PFSK-1 (cell line): ENCODE data around the gene BCAR3.

Experiments
- FOXP2 ChIP-seq: optimal IDR thresholded peaks from 2 replicates; pipeline ENCODE3; 2011; ENCODE audit warnings: borderline replicate concordance, control low read depth, inconsistent platforms; ENCODE audit not compliant: insufficient read depth; ENCODE audit errors: extremely low read length, extremely low read depth
- POLR2AphosphoS5 ChIP-seq: IDR thresholded peaks from 2 replicates; pipeline ENCODE4 v1.6.1; 2012; ENCODE audit warnings: low read depth, mild to moderate bottlenecking, control low read depth, low read length, moderate library complexity
- SIN3A ChIP-seq: IDR thresholded peaks from 2 replicates; pipeline ENCODE4 v1.6.1; 2012; ENCODE audit warnings: mild to moderate bottlenecking, low read length, moderate library complexity, borderline replicate concordance; ENCODE audit not compliant: insufficient read depth
- TAF1 ChIP-seq: IDR thresholded peaks from 2 replicates; pipeline ENCODE4 v1.6.1; 2012; ENCODE audit warnings: low read length, control low read depth, borderline replicate concordance; ENCODE audit not compliant: insufficient read depth
- TF ChIP-seq, protein P1 (sequence below), 2 experiments: IDR thresholded peaks; 2 replicates each; pipeline versions ENCODE4 v1.6.1 to v1.8.0; 2011 to 2012; ENCODE audit warnings: low read depth in 2 of 2, low read length in 2 of 2, control low read depth in 1 of 2, inconsistent platforms in 1 of 2, mild to moderate bottlenecking in 1 of 2, moderate library complexity in 1 of 2; ENCODE audit not compliant: insufficient read depth in 1 of 2

BCAR3 gene

DNA sequence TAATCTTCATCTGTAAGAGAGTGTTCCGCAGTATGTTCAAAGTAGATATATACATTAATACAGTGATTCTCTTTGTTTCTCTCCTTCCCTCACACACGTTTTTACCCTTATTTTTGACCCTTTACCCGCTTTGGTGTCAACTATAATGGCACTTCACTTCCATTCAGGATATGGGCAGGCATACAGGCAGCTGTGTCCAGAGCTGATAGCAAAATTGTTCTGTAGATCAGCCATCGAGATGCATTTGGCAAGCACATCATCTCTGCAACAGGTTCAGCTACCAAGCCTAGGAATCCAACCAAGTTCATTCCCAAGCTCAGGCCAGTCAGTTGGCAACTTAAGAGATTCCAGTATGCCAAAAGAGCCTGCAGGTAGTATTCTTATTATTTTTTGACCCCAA lies 158.9 kb downstream of the BCAR3 start:
- TF ChIP-seq, protein P1, sequence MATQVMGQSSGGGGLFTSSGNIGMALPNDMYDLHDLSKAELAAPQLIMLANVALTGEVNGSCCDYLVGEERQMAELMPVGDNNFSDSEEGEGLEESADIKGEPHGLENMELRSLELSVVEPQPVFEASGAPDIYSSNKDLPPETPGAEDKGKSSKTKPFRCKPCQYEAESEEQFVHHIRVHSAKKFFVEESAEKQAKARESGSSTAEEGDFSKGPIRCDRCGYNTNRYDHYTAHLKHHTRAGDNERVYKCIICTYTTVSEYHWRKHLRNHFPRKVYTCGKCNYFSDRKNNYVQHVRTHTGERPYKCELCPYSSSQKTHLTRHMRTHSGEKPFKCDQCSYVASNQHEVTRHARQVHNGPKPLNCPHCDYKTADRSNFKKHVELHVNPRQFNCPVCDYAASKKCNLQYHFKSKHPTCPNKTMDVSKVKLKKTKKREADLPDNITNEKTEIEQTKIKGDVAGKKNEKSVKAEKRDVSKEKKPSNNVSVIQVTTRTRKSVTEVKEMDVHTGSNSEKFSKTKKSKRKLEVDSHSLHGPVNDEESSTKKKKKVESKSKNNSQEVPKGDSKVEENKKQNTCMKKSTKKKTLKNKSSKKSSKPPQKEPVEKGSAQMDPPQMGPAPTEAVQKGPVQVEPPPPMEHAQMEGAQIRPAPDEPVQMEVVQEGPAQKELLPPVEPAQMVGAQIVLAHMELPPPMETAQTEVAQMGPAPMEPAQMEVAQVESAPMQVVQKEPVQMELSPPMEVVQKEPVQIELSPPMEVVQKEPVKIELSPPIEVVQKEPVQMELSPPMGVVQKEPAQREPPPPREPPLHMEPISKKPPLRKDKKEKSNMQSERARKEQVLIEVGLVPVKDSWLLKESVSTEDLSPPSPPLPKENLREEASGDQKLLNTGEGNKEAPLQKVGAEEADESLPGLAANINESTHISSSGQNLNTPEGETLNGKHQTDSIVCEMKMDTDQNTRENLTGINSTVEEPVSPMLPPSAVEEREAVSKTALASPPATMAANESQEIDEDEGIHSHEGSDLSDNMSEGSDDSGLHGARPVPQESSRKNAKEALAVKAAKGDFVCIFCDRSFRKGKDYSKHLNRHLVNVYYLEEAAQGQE (IDR thresholded peaks at IDR 0.05; ENCODE audit: insufficient read depth in 1 of 2, low read depth in 2 of 2, low read length in 2 of 2), result no peak
- TF ChIP-seq POLR2AphosphoS5, result no peak
- no peak for TF ChIP-seq SIN3A
- TF ChIP-seq TAF1, result no peak
- no peak for TF ChIP-seq FOXP2

DNA sequence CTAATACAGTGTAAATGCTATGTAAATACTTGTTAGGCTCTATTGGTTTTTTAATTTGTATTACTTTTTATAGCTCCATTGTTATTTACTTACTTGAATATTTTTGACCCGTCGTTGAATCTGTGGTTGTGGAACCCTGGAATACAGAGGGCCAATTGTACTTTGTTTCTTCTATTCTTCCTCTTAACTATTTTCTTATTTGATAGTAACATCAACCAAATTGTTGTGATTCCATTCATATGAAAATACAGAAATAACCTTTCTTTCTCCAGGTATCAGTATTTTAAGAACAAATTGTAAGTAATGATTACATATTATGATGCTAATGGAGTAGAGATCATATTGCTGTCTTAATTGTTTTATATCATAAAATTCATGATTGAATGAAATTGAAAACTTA lies 160.0 kb downstream of the BCAR3 start:
- TF ChIP-seq POLR2AphosphoS5, result no peak
- no peak for TF ChIP-seq FOXP2

DNA sequence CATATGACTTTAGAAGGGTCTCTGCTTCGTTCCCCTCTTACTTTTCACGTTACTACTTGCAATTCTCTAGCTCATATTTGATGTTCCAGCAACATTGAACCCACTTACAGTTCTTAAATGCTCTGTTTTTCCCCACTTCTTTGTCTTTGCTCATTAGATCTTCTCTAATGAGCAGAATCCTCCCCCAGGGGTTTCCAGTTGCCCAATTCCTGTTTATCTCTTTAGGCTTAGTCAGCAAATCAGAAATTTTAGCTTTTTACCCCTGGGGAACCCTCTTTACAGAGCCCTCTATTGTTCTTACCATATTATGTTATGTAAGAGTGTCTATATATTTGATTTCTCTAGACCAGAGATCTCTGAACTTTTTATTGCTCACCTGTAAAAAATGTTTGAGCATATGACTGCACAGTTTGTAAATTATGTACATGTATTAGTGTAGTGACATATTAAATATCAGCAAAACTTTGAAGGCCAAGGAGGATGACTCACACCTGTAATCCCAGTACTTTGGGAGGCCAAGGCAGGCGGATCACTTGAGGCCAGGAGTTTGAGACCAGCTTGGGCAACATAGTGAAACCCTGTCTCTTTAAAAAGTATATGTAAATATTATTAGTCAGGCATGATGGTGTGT lies 162.3 kb downstream of the BCAR3 start:
- TF ChIP-seq FOXP2 (no peak), POLR2AphosphoS5 (no peak), SIN3A (no peak), TAF1 (no peak)
- TF ChIP-seq, protein P1 (IDR thresholded peaks at IDR 0.05; ENCODE audit: insufficient read depth in 1 of 2, low read depth in 2 of 2, low read length in 2 of 2), result no peak

DNA sequence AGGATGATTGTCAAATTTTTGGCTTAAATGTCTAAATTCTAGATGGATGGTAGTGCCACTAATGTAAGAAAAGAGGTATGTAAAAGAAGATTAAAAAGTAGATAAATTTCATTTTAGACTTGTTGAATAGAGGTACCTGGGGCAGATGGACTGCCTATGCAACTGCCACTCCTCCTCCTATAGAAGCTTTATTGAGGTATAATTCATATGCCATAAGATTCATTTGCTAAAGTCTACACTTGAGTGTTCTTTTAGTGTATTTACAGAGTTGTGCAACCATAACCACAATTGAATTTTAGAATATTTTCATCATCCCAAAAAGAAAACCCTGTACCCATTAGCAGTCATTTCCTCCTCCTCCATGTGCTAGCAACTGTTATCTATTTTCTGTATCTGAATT lies 163.1 kb downstream of the BCAR3 start:
- TF ChIP-seq POLR2AphosphoS5, result no peak

DNA sequence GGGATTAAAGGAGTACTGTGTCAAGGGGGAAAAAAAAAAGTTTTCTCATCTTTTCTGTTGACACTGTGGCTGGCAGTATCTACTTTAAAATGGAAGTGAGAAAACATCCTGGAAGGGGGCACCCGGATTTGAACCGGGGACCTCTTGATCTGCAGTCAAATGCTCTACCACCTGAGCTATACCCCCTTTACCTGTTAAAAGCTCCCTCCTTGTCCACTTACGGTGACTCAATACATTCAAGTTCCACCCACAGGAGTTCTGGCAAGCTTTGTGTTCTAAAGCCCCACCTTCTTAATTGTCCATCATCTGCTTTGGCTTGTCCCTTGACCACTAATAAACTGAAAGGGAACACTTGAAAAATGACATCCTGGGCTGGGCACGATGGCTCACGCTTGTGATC lies 165.5 kb downstream of the BCAR3 start:
- TF ChIP-seq TAF1 (no peak), FOXP2 (no peak), POLR2AphosphoS5 (no peak), SIN3A (no peak)
- TF ChIP-seq, protein P1 (IDR thresholded peaks at IDR 0.05; ENCODE audit: insufficient read depth in 1 of 2, low read depth in 2 of 2, low read length in 2 of 2), result no peak
